HCT116 (cell line): ENCODE data around the gene CST4. TPM values are rescaled to one million over a fixed set of nuclear protein-coding genes. Genes with fewer than 3 reads are reported as not detected.

Source experiments
- ATAC-seq: fragments of 200-7000 bp; cut with Tn5 transposase; 2 replicates; pipeline ENCODE4 v1.9.1; 2020; ENCODE audit warnings: mild to moderate bottlenecking, moderate library complexity
- BruUV-seq: library from RNA; stranded (reverse); fragments of 400-500 nt; replicated peaks from 2 replicates; lab custom pipeline; 2021; lab: Mats Ljungman, UMichigan
- CTCF ChIA-PET: fragments of 300-600 bp; sonication (Branson Sonifier 250); formaldehyde crosslinking; loops from one replicate; lab custom pipeline; 2021; ENCODE audit warnings: antibody characterized with exemption; lab: Charles Lee
- POLR2A ChIA-PET: fragments of 300-600, 350-600 bp; sonication (Branson Sonifier 250); formaldehyde crosslinking; loops from one replicate; lab custom pipeline; 2021; ENCODE audit warnings: antibody characterized with exemption; lab: Charles Lee
- RAD21 ChIA-PET, 2 experiments: fragments of 300-600 bp; sonication (Branson Sonifier 250); formaldehyde crosslinking; loops; one replicate each; lab custom pipeline; 2023; ENCODE audit warnings: low total read pairs in 2 of 2; ENCODE audit not compliant: uncharacterized antibody in 2 of 2, unreplicated experiment in 2 of 2, low non-redundant PET in 1 of 2; lab: Charles Lee
- DNase-seq: peaks from one replicate; pipeline ENCODE4 v3.0.0-alpha.2; 2010; ENCODE audit warnings: low read depth, low spot score
- H2AFZ ChIP-seq: fragments of 200-600 bp; shearing (Covaris generic), sonication (generic); 2 replicates; pipeline ENCODE4 v1.6.1; 2017; ENCODE audit warnings: low read depth, mixed run types, mixed read lengths, antibody characterized with exemption, low read length; ENCODE audit not compliant: poor library complexity, severe bottlenecking
- H3K27ac ChIP-seq: 2 replicates; pipeline ENCODE4 v1.5.1; 2012; ENCODE audit warnings: low read depth, low read length
- H3K27me3 ChIP-seq: fragments of 200-600 bp; sonication (generic); 2 replicates; pipeline ENCODE4 v1.6.1; 2016; ENCODE audit warnings: mixed run types, low read length, mixed read lengths; ENCODE audit not compliant: insufficient read depth
- H3K36me3 ChIP-seq, 2 experiments: fragments of 200-500 bp in 1 of 2; fragments of 200-600 bp in 1 of 2; sonication (Bioruptor generic) in 1 of 2; sonication (generic) in 1 of 2; 2 replicates each; pipeline versions ENCODE4 v1.5.1 to v1.6.1; 2014 to 2016; ENCODE audit warnings: low read length in 2 of 2, inconsistent platforms in 1 of 2, mixed read lengths in 1 of 2, mixed run types in 1 of 2; ENCODE audit not compliant: insufficient read depth in 2 of 2, control insufficient read depth in 1 of 2
- H3K4me1 ChIP-seq, 2 experiments: fragments of 200-600 bp in 1 of 2; sonication (generic) in 1 of 2; 2 replicates each; pipeline versions ENCODE4 v1.5.1 to v1.6.1; 2012 to 2017; ENCODE audit warnings: low read length in 2 of 2, inconsistent platforms in 1 of 2, mild to moderate bottlenecking in 1 of 2, mixed read lengths in 1 of 2, mixed run types in 1 of 2, moderate library complexity in 1 of 2; ENCODE audit not compliant: insufficient read depth in 2 of 2, control insufficient read depth in 1 of 2
- H3K4me2 ChIP-seq: fragments of 200-600 bp; sonication (generic); 2 replicates; pipeline ENCODE4 v1.6.1; 2017; ENCODE audit warnings: mixed run types, low read length, mixed read lengths
- H3K4me3 ChIP-seq, 2 experiments: fragments of 200-600 bp in 1 of 2; sonication (generic) in 1 of 2; replicated peaks in 1 of 2; 2 replicates each; pipeline ENCODE4 v1.5.1; 2011 to 2016; ENCODE audit warnings: low read length in 2 of 2, control low read depth in 1 of 2, low read depth in 1 of 2, mild to moderate bottlenecking in 1 of 2, mixed read lengths in 1 of 2, mixed run types in 1 of 2
- H3K79me2 ChIP-seq: fragments of 200-600 bp; sonication (generic); 2 replicates; pipeline ENCODE4 v1.6.1; 2017; ENCODE audit warnings: mild to moderate bottlenecking, mixed run types, low read length, moderate library complexity, mixed read lengths; ENCODE audit not compliant: insufficient read depth
- H3K9ac ChIP-seq: fragments of 200-600 bp; sonication (generic); 2 replicates; pipeline ENCODE4 v1.6.1; 2016; ENCODE audit warnings: low read length, mixed read lengths
- H3K9me2 ChIP-seq: fragments of 200-600 bp; sonication (generic), shearing (Covaris generic); 2 replicates; pipeline ENCODE4 v1.6.1; 2017; ENCODE audit warnings: mixed run types, mild to moderate bottlenecking, moderate library complexity; ENCODE audit not compliant: insufficient read depth
- H3K9me3 ChIP-seq, 2 experiments: fragments of 200-500 bp in 1 of 2; fragments of 200-600 bp in 1 of 2; sonication (Bioruptor generic) in 1 of 2; sonication (generic) in 1 of 2; 2 replicates each; pipeline ENCODE4 v1.6.1; 2014 to 2017; ENCODE audit warnings: low read length in 2 of 2, mixed read lengths in 2 of 2, inconsistent platforms in 1 of 2, low read depth in 1 of 2, mild to moderate bottlenecking in 1 of 2, mixed run types in 1 of 2, moderate library complexity in 1 of 2; ENCODE audit not compliant: control insufficient read depth in 1 of 2, insufficient read depth in 1 of 2
- H4K20me1 ChIP-seq: fragments of 200-600 bp; sonication (generic), shearing (Covaris generic); 2 replicates; pipeline ENCODE4 v1.6.1; 2017; ENCODE audit warnings: mixed run types, mild to moderate bottlenecking, moderate library complexity; ENCODE audit not compliant: insufficient read depth
- CBX3 ChIP-seq: IDR thresholded peaks from 2 replicates; pipeline ENCODE4 v1.6.1; 2012; ENCODE audit warnings: low read depth
- EGR1 ChIP-seq: IDR thresholded peaks from 2 replicates; pipeline ENCODE4 v1.6.1; 2012; ENCODE audit warnings: low read depth
- EZH2phosphoT487 ChIP-seq: fragments of 200-600 bp; IDR thresholded peaks from 2 replicates; pipeline ENCODE4 v1.6.1; 2018; ENCODE audit warnings: antibody characterized with exemption, borderline replicate concordance
- POLR2A ChIP-seq: IDR thresholded peaks from 2 replicates; pipeline ENCODE4 v1.7.0; 2011; ENCODE audit warnings: borderline replicate concordance; ENCODE audit not compliant: insufficient read depth, insufficient read length; ENCODE audit errors: extremely low read depth
- REST ChIP-seq: IDR thresholded peaks from 2 replicates; pipeline ENCODE4 v1.6.1; 2012; ENCODE audit warnings: low read depth
- SIN3A ChIP-seq: IDR thresholded peaks from 2 replicates; pipeline ENCODE4 v1.6.1; 2012; ENCODE audit warnings: low read depth
- SP1 ChIP-seq: IDR thresholded peaks from 2 replicates; pipeline ENCODE4 v1.6.1; 2012; ENCODE audit warnings: low read depth
- SRF ChIP-seq: IDR thresholded peaks from 2 replicates; pipeline ENCODE4 v1.6.1; 2012; ENCODE audit warnings: low read depth
- ZFX ChIP-seq: fragments of 450-650 bp; IDR thresholded peaks from 2 replicates; pipeline ENCODE4 v1.6.1; 2017
- intact Hi-C: fragments of 100-400 bp; cut with micrococcal nuclease; formaldehyde crosslinking; loops from 2 replicates; pipeline ENCODE4 v1.10.0; 2022
- total RNA-seq: library from RNA; stranded (reverse); gene quantifications from one replicate; pipeline ENCODE4 v1.2.1, GENCODE V29; 2021; ENCODE audit not compliant: unreplicated experiment

The CST4 gene
- total RNA-seq, 1 experiment from 2014 or later: not detected

GRCh38 chr20:23702021-23702420 lies 13.2 kb upstream of the CST4 start:
- H3K4me3 ChIP-seq: no peak overlapping the region
- BruUV-seq: no TSS peak
- H3K9me2 ChIP-seq: no peaks in the 10 kb centered on the region
- no peak for DNase-seq
- no peak overlapping the region for H3K4me2 ChIP-seq
- RAD21 ChIA-PET: no interaction called here
- H3K9me3 ChIP-seq: no peaks in the 10 kb centered on the region
- TF ChIP-seq EGR1 (no peak), SRF (no peak)
- TF ChIP-seq, all 23 proteins: peak for 0
- Histone ChIP-seq H3K36me3 (no peaks in the 10 kb centered on the region), H3K79me2 (no peaks in the 10 kb centered on the region), H3K9ac (no peak overlapping the region), H4K20me1 (no peaks in the 10 kb centered on the region), H3K27me3 (peaks cover 69% of the 10 kb centered on the region), H2AFZ (no peak overlapping the region), H3K4me1 (no peaks in the 10 kb centered on the region), H3K27ac (no peak overlapping the region)
- CTCF ChIA-PET: no interaction called here
- ATAC-seq: no peak
- POLR2A ChIA-PET: no interaction called here
- intact Hi-C loops: no loop called here

- H3K9ac ChIP-seq: no peak overlapping the region
- H3K36me3 ChIP-seq: no peaks in the 10 kb centered on the region
- ChIA-PET CTCF (no interaction called here), POLR2A (no interaction called here), RAD21 (no interaction called here)
- H3K4me2 ChIP-seq: no peak overlapping the region
- no peak overlapping the region for H3K4me3 ChIP-seq
- no peak overlapping the region for H2AFZ ChIP-seq
- no TSS peak for BruUV-seq
- H4K20me1 ChIP-seq: no peaks in the 10 kb centered on the region
- no peak overlapping the region for H3K27ac ChIP-seq
- TF ChIP-seq POLR2A (no peak), SRF (no peak), ZFX (no peak), REST (no peak), SP1 (no peak), CBX3 (no peak), EZH2phosphoT487 (no peak), SIN3A (no peak)
- ATAC-seq (no peak), DNase-seq (no peak)
- H3K9me2 ChIP-seq: no peaks in the 10 kb centered on the region
- intact Hi-C loops: no loop called here
- no peaks in the 10 kb centered on the region for H3K4me1 ChIP-seq
- no peaks in the 10 kb centered on the region for H3K79me2 ChIP-seq
- H3K9me3 ChIP-seq: no peaks in the 10 kb centered on the region
- peaks cover 63% of the 10 kb centered on the region for H3K27me3 ChIP-seq
Observed at GRCh38 chr20:23700931-23701330, 12.1 kb upstream of the CST4 start.
